Muscle of leg (tissue), 11 donors: ENCODE results near the gene PRKCE. TPM values are rescaled to one million over a fixed set of nuclear protein-coding genes. Genes with fewer than 3 reads are reported as not detected.

ENCODE experiments used
- DNase-seq: peaks from one replicate; pipeline ENCODE4 v3.0.0; 2013
- H3K27ac ChIP-seq: one replicate; pipeline ENCODE4 v1.5.1; 2013; ENCODE audit warnings: mild to moderate bottlenecking, low read length, control low read depth
- H3K27me3 ChIP-seq: one replicate; pipeline ENCODE4 v1.6.1; 2013; ENCODE audit warnings: low read length; ENCODE audit not compliant: control insufficient read depth, insufficient read depth
- H3K36me3 ChIP-seq: one replicate; pipeline ENCODE4 v1.6.1; 2013; ENCODE audit warnings: low read length; ENCODE audit not compliant: control insufficient read depth, insufficient read depth
- H3K4me1 ChIP-seq: one replicate; pipeline ENCODE4 v1.6.1; 2013; ENCODE audit warnings: low read length; ENCODE audit not compliant: control insufficient read depth, insufficient read depth
- H3K4me3 ChIP-seq: one replicate; pipeline ENCODE4 v1.5.1; 2013; ENCODE audit warnings: low read length, control low read depth
- H3K9me3 ChIP-seq: replicated peaks from 2 replicates; pipeline ENCODE4 v1.6.1; 2013; ENCODE audit warnings: low read depth, low read length; ENCODE audit not compliant: control insufficient read depth
- WGBS: methylation state at CpG from one replicate; pipeline ENCODE4 v1.1.5; 2013; ENCODE audit warnings: missing lambda C conversion rate; ENCODE audit not compliant: insufficient coverage; 5-methylcytosine and 5-hydroxymethylcytosine counted together
- polyA plus RNA-seq, 8 donors: library from polyadenylated mRNA; unstranded; fragments of 120-200 nt; gene quantifications; one replicate each; pipeline versions ENCODE4 v1.2.1 to v1.2.3, GENCODE V29; 2013; ENCODE audit warnings: inconsistent platforms in 1 of 8, low replicate concordance in 1 of 8; ENCODE audit not compliant: insufficient read length in 8 of 8, insufficient read depth in 1 of 8
- total RNA-seq: library from RNA; stranded (reverse); fragments of 120-200 nt; gene quantifications from one replicate; pipeline ENCODE4 v1.2.4, GENCODE V29; 2013

The PRKCE gene
- total and polyA plus RNA-seq, 9 donors, result 3.5 to 8.6 (median 6.3) TPM

GRCh38 chr2:46164529-46165301, 513.2 kb downstream of the PRKCE start:
- 40% methylated on average over 8 of the region's 10 CpGs for WGBS
- H3K27me3 ChIP-seq, result no peaks in the 10 kb centered on the region
- peak; percentile 84 for DNase-seq
- no peaks in the 10 kb centered on the region for H3K36me3 ChIP-seq
- H3K27ac ChIP-seq, result no peak overlapping the region
- H3K4me3 ChIP-seq, result no peak overlapping the region
- H3K4me1 ChIP-seq, result peaks cover 35% of the 10 kb centered on the region
- H3K9me3 ChIP-seq, result no peaks in the 10 kb centered on the region

- no peak for DNase-seq
- no peak overlapping the region for H3K27ac ChIP-seq
- H3K9me3 ChIP-seq, result no peaks in the 10 kb centered on the region
- 100% methylated on average over 1 of the region's 9 CpGs for WGBS
- H3K4me1 ChIP-seq, result peaks cover 32% of the 10 kb centered on the region
- no peaks in the 10 kb centered on the region for H3K27me3 ChIP-seq
- no peaks in the 10 kb centered on the region for H3K36me3 ChIP-seq
- H3K4me3 ChIP-seq, result no peak overlapping the region
Observed at GRCh38 chr2:46165916-46166315, 514.4 kb downstream of the PRKCE start.

- no peak for DNase-seq
- WGBS, result 91% methylated on average over 7 of the region's 9 CpGs
- Histone ChIP-seq H3K9me3 (no peaks in the 10 kb centered on the region), H3K27ac (no peak overlapping the region), H3K4me3 (no peak overlapping the region), H3K27me3 (no peaks in the 10 kb centered on the region), H3K4me1 (peaks cover 20% of the 10 kb centered on the region), H3K36me3 (no peaks in the 10 kb centered on the region)
Observed at GRCh38 chr2:46167406-46167805, 515.9 kb downstream of the PRKCE start.

- Histone ChIP-seq H3K36me3 (no peaks in the 10 kb centered on the region), H3K27me3 (no peaks in the 10 kb centered on the region), H3K9me3 (no peaks in the 10 kb centered on the region), H3K4me1 (peaks cover 19% of the 10 kb centered on the region), H3K27ac (no peak overlapping the region), H3K4me3 (no peak overlapping the region)
- no peak for DNase-seq
- 100% methylated on average over 1 of the region's 3 CpGs for WGBS
Observed at GRCh38 chr2:46167924-46168323, 516.4 kb downstream of the PRKCE start.

- Histone ChIP-seq H3K9me3 (no peaks in the 10 kb centered on the region), H3K27me3 (no peaks in the 10 kb centered on the region), H3K4me3 (no peak overlapping the region), H3K36me3 (no peaks in the 10 kb centered on the region), H3K27ac (no peak overlapping the region), H3K4me1 (peaks cover 9% of the 10 kb centered on the region)
- DNase-seq, result no peak
- 80% methylated on average over 3 of the region's 6 CpGs for WGBS
Observed at GRCh38 chr2:46169467-46169866, 518.0 kb downstream of the PRKCE start.

GRCh38 chr2:46170026-46170425, 518.6 kb downstream of the PRKCE start:
- Histone ChIP-seq H3K27ac (no peak overlapping the region), H3K4me1 (peaks cover 4% of the 10 kb centered on the region), H3K9me3 (no peaks in the 10 kb centered on the region), H3K4me3 (no peak overlapping the region), H3K36me3 (no peaks in the 10 kb centered on the region), H3K27me3 (no peaks in the 10 kb centered on the region)
- no peak for DNase-seq
- WGBS, result no CpG with 5 or more reads among the region's 2 CpGs

GRCh38 chr2:46170611-46171350, 519.3 kb downstream of the PRKCE start:
- WGBS, result 77% methylated on average over 6 of the region's 9 CpGs
- Histone ChIP-seq H3K4me3 (no peak overlapping the region), H3K27ac (no peak overlapping the region), H3K36me3 (no peaks in the 10 kb centered on the region), H3K4me1 (no peaks in the 10 kb centered on the region), H3K27me3 (no peaks in the 10 kb centered on the region), H3K9me3 (no peaks in the 10 kb centered on the region)
- DNase-seq, result no peak

GRCh38 chr2:46171411-46171953, 520.0 kb downstream of the PRKCE start:
- Histone ChIP-seq H3K4me3 (no peak overlapping the region), H3K27me3 (no peaks in the 10 kb centered on the region), H3K4me1 (no peaks in the 10 kb centered on the region), H3K9me3 (no peaks in the 10 kb centered on the region), H3K27ac (no peak overlapping the region), H3K36me3 (no peaks in the 10 kb centered on the region)
- peak; percentile 22 for DNase-seq
- 55% methylated on average over 6 of the region's 9 CpGs for WGBS

GRCh38 chr2:46171996-46172546, 520.6 kb downstream of the PRKCE start:
- no peak overlapping the region for H3K4me3 ChIP-seq
- no peak for DNase-seq
- WGBS, result 53% methylated on average over 9 of the region's 14 CpGs
- H3K27ac ChIP-seq, result no peak overlapping the region
- H3K4me1 ChIP-seq, result no peaks in the 10 kb centered on the region
- no peaks in the 10 kb centered on the region for H3K9me3 ChIP-seq
- no peaks in the 10 kb centered on the region for H3K36me3 ChIP-seq
- H3K27me3 ChIP-seq, result no peaks in the 10 kb centered on the region

- no peaks in the 10 kb centered on the region for H3K36me3 ChIP-seq
- WGBS, result 85% methylated on average over 3 of the region's 4 CpGs
Observed at GRCh38 chr2:46173030-46173429, 521.6 kb downstream of the PRKCE start.

More at GRCh38 chr2:46173030-46173429, 521.6 kb downstream of the PRKCE start:
- DNase-seq, result no peak
- H3K27ac ChIP-seq, result no peak overlapping the region
- H3K9me3 ChIP-seq, result no peaks in the 10 kb centered on the region
- no peak overlapping the region for H3K4me3 ChIP-seq
- no peaks in the 10 kb centered on the region for H3K27me3 ChIP-seq
- no peaks in the 10 kb centered on the region for H3K4me1 ChIP-seq
